IPS DF 4.7 (cell line): ENCODE results near the gene STAT3.
"Not testable (repeated sequence)": the region's sequence is repeated elsewhere in the genome, so short reads cannot be mapped to it uniquely, and the experiment has no call there.

Experiments used
- DNase-seq: peaks from one replicate; pipeline ENCODE4 v3.0.0-alpha.2; 2013; ENCODE audit warnings: low spot score; ENCODE audit errors: extremely low read depth

The STAT3 gene

GRCh38 chr17:42281571-42282096, 106.6 kb downstream of the STAT3 start:
- no peak for DNase-seq

DNA sequence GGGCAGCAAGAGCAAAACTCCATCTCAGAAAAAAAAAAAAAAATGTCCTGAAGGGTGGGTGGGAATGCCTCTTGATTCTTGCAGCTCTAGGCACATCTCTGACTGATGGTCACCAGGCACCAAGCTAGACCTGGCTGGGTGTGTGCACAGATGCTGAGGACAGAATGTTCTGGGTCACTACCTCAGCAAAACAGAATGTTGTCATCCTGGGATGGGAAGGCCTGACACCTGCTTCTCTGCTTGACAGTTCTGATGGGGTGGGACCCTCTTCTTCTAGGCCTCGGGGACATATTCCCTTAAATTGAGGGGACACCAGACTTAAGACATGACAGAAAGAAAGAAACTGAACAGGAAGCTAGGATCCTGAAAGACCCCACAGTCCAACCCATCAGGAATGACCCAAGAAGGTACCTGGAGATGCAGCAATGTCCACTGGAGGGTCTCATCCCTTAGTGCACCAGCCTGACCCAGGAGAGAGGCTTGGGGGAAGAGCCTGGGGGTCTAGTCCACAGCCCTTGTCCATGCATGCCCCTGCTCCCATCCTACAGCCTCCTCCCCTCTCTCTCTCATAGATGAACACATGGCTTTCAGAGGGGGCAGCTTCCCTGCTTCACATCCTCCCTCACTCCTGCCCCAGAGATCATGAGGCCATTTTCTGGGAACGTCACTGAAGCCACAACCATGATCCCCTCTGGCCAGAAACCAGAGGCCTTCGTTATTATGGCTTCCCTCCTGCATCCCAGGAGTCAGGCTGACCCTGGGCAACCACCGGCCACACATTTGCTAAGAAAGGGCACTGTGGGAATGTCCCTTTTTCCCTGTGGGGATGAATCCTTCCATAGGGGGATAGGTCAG, 108.2 kb downstream of the STAT3 start:
- DNase-seq: no peak

DNA sequence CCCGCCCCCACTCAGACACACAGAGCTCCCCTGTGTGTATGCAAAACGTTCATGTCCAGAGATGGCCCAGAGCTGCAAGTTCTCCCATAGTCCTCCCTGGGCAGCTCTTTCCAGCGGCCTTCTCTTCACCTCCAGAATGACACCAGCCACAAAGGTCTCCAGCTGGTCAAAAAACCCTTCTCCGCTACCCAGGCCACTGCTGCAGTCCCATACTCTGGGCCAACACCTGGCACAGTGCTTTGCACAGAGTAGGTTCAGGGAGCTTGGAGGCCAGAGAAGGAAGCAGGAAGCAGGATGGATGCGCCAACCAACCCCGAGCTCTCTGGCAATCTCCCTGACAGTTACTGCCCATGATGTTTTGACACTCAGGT, 110.9 kb downstream of the STAT3 start:
- DNase-seq: no peak

- DNase-seq: no peak
These were observed 111.5 kb downstream of the STAT3 start for GRCh38 chr17:42276609-42277341.

DNA sequence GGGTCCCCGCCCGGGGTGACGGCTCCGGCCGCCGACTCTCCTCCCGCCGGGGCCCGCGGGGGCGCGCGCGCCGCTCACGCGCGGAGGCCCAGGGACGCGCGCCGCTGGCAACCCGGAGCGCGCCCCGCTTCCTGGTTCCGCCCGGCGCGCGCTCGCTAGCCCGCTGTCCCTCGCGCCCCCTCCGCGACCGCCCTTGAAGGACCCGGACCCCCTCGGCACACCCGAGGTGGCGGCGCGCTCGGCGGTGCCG, 112.0 kb downstream of the STAT3 start, which contains the start of gene STAT5B:
Gene STAT5B (minus strand): TSS at position 33 of the 250 bp plus-strand sequence. CDS start 44,264 bp downstream, outside the sequence.
- no peak for DNase-seq

DNA sequence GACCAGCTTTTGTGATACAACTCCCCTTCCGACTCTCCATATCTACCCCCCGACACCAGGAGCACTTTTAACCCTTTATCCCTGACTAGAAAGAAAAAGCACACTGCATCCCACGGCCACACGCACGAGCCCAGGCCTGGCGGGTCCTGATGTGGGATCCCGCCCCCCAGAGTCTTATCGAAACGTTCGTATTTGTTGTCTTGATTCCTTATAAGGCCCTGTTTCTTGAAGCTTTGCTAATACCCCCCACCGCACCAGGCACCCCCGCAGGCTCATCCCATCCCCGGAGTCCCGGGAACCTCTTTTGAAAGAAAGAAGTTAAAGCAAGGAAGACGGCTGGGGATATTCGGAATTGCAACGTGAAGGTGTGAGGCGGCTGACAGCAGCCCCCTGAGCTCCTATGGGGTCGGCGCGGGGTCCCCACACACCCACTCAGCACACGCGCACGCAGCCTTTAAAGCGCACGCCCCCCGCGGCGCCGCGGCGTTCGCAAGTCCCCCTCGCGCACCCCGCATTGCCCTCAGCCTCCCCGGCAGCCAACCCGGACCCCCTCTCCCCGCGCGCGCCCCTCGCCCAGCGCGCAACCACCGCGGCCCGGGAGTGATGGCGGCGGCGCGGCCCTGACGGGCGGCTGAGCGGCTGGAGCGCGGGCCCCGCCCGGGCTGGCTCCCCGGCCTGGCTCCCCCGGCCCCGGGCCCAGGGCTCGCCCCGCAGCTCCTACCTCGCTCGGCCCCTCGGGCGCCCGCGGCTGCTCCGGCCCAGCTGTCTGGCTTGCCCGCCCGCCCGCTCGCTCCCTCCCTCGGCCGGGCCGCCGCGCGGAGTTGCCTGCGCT, 112.5 kb downstream of the STAT3 start:
- DNase-seq: no peak

GRCh38 chr17:42274812-42275526, 113.3 kb downstream of the STAT3 start:
- DNase-seq: no peak

- no peak for DNase-seq
These were observed 114.0 kb downstream of the STAT3 start for GRCh38 chr17:42274253-42274542.

DNA sequence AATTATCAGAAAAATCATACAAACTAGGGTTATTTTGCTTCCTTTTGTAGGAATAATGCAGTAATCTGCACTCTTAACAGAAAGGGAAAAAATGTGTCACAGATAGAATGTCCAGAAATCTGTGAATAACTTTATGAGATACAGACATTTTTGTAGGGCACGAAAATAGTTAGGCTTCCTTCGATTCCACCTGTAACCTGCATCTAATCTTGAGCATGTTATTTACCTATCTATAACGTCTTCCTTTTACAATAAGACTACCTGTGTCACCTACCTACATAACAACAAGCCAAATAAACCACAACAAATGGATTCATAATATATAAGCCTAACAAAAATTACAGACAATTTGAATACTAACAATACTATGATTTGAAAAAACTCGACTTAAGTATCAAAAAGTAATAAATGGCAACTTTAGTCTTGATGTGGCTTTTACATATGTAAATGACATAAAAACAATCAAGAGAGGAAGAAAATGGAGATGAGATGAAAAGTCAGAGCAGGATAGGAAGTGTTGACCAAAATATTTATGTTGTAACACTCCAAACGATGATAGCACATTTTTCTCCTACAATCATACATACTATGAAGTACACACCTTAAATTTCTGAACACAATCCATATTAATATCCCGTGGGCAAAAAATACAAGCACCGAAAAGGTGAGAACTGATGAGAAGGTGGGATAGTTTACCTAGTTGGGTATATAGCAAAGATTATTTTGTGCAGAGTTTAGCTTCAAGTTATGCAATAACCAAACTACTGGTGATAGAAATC, 114.6 kb downstream of the STAT3 start:
- DNase-seq: no peak

GRCh38 chr17:42272162-42272907, 115.9 kb downstream of the STAT3 start:
- no peak for DNase-seq

GRCh38 chr17:42271779-42272035, 116.5 kb downstream of the STAT3 start:
- DNase-seq: no peak

DNA sequence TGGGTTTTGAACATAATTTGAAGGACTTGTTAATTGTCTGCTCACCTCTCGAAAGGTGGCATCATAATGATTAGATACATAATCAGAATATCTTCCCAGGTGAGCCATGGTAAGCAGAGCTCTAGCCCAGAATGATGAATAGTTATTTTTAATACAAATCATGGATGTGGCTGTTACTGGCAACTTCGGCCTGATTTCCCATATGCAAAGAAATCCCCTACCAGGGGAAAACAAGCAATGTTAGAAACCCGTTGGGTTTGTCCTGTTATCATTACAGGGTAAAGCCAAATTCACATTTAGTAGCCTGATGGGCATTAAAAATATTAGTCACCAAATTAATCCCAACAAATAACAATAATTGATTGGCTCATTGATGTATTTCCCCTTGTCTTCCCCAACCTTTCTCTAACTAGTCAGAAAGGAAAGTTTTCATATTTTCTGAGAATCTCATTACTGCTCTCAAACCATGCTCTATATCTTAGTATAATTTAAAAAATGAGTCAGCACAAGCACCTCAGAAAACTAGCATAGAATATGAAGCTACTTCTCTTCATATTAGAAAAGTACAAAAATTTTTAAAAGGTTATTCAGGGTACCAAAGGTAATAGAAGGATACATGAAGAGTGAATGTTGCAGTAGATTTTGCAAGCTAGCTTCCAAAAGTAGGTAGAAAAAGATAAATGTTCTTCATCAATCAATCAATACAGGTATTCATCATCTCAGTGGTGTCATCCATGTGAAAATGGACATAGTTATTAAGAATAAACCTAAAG, 117.0 kb downstream of the STAT3 start:
- no peak for DNase-seq

DNA sequence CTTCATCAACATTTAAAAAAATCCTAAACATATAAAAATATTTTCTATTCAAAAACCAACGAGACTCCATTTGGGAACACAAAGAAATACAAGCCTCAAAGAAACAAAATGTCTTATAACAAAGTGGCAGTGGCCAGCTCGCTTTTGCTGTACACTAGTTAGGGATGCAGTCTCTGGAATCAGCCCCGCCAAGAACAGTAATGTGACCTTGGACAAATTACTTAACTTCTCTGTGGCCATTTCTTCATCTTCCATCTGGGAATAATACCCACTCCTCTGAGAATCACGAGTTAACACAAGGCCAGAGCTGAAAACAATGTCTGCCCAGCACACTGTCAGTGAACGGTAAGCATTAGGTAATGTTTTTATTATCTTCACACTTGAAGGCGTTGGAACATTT, 117.6 kb downstream of the STAT3 start:
- no peak for DNase-seq

GRCh38 chr17:42270170-42270535, 118.1 kb downstream of the STAT3 start:
- DNase-seq: no peak

- no peak for DNase-seq
These were observed 120.0 kb downstream of the STAT3 start for GRCh38 chr17:42268236-42268635.

- DNase-seq: no peak
These were observed 121.1 kb downstream of the STAT3 start for GRCh38 chr17:42266918-42267766.

DNA sequence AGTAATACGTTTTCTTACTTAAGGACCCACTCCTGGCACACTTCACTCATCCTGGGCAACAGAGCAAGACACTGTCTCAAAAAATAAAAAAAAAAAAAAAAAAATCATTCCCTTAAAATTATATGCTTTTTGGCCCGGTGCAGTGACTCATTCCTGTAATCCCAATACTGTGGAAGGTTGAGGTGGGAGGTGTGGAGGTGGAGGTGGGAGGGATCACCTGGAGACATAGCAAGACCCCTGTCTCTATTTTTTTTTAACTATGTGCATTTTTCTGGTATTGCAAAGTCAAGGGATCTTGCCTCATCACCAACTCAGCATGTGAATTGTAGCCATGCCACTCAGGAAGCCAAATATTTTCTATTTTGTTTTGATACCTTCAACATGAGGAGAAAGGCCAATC, 121.8 kb downstream of the STAT3 start:
- no peak for DNase-seq

GRCh38 chr17:42264366-42264765, 123.9 kb downstream of the STAT3 start:
- DNase-seq: not testable (repeated sequence)
